Activated CD4-positive, alpha-beta T cell treated with anti-CD3 and anti-CD28 coated beads, Interleukin-2, Interleukin-6, amounts not matched to agents 100 ng/mL and 50 ng/mL, durations not matched to agents 16 hours and 8 hours (primary cell): Measurements from ENCODE around the gene ADAMTS12.

ENCODE experiments used
- DNase-seq: peaks from one replicate; pipeline ENCODE4 v3.0.0-alpha.2; 2020

Gene ADAMTS12

DNA sequence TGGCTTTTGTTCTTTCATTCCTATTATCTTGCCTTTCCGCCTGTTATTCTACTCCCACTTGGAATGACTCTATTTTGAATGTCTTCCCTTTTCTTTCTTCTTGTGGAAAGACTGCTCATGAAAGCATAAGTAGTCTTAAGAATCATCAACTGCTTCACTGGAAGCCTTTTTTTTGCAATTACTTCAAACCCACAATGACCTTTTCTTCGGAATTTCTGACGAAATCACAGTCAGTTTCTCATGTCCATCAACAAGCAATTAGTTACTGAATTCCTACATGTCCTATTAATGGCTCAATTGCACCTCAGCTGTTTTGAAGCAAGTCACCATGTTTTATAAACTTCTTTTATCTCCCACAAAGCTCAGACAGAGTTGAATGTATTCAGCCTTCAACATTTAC, 254.8 kb downstream of the ADAMTS12 start:
- no peak for DNase-seq

DNA sequence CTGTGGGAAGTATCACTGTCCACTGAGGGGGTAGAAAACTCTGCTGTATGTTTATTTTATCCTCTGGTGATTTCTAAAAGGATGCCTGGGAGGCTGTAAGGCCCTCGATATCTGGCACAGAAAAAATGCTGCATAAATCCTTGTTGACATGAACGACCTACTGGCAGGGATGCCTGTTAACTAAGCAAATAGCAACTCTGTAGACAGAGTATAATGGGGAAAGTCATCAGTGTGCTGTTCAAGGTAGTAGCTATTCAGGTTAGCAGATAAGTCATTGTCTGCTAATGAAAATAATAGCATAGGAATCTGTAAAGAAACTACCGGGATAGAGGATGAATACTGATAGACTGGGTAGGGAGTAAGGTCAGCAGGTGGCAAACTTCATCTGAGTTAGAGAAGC, 256.2 kb downstream of the ADAMTS12 start:
- DNase-seq, result no peak

DNA sequence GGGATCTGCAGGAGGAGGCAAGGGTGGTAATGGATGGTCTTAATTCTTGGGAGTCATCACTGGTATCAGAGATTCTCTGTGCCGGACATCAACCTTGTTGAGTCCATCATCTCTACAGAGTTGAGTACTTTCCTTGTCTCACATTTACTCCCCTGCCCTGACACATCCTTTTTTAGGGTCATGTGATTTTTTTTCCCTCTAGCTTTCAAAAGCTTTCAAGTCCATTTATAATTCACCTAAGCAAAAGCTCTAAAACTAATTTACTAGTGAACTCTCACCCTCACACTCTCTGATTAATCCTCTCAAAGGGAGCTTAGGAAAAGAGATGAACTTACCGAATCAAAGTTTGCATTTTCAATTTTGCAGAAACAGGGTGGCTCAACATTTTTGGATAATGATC, 258.1 kb downstream of the ADAMTS12 start:
- no peak for DNase-seq

DNA sequence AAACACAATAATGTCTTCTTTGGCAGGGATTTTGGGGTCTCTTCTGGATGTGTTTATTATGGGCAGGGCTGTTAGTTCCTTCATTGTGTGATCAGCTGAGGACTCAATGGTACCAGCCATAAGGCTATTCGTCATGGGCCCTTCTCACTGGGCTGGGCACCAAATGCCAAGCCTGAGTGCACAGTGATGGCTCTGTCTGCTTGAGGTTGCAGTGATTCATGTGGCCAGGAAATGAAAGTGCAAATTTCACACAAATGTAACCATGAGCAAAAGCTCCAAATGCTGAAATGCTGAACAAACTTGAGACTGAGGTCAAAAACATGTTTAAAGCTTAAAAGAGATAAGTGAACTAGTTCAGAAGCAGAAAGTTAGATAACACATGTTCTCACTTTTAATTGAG, 260.0 kb downstream of the ADAMTS12 start:
- no peak for DNase-seq

DNA sequence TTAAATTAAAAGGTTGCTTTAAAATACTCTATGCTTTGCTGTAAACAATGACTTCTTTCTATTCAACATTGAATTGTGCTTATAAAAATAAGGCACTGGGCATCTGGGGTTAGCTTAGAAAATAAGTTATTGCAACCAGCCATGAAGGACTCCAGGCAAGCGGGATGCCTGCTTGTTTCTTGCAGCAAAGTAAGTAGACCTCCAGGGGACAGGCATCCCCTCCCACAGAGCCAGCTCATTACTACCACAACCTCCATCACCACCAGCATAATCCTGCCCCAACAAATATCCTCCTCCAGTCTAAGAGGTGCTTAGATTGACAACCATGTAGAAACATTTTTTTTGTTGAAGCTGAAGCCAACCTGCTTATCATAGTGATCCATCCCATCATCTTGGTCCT, 260.7 kb downstream of the ADAMTS12 start:
- DNase-seq, result no peak

DNA sequence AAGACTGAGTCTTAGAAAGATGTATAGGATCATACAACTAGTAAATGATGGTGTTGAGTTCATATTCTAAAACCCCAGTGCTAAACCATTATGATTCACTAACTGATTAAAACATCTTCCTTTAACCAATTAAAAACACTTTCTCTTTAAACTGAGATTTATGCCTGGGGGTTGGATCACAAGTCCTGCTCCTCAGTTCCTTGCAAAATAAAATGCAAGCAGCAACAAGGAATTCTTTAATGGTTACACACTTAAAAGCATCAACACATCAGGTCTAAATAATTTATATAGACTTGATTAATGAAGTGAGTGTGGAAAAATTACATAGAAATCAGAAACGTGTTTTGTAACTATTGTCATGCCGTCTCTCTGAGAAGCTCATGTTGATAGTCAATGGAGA, 261.8 kb downstream of the ADAMTS12 start:
- no peak for DNase-seq

DNA sequence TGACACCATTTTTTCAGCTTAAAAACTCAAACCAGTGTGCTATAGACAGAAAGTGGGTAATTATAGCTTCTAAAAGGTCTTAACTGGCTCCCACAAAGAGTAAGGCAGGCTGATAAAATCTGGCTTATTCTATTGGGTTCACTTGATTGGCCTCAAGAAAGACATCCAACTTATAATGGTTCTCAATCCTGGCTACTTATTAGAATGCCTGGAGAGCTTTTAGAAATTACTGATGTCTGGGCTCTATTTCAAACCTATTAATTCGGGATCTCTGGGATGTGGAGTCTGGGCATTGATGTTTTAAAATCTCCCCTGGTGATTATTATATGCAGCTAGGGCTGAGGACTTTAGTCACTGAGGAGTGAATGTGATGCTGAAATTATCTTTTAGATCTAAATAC, 263.0 kb downstream of the ADAMTS12 start:
- no peak for DNase-seq

DNA sequence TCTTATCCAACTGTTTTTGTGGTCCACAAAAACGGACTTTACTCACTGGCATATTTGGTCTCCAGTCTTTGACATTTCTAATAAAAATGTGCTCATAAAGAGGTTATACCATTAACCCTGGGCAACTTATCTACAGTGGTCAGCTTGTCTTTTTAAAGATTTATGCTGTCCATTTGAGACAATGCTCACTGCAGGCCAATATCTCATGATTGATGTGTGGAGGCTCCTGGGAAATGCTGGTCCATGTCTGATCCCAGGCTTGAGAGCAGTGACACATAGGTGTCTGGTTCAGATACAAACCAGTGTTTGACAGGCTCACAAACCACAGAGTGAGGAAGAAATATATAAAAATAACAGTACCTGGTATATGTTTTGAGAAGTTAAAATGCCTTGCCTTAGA, 270.3 kb downstream of the ADAMTS12 start:
- DNase-seq, result no peak

DNA sequence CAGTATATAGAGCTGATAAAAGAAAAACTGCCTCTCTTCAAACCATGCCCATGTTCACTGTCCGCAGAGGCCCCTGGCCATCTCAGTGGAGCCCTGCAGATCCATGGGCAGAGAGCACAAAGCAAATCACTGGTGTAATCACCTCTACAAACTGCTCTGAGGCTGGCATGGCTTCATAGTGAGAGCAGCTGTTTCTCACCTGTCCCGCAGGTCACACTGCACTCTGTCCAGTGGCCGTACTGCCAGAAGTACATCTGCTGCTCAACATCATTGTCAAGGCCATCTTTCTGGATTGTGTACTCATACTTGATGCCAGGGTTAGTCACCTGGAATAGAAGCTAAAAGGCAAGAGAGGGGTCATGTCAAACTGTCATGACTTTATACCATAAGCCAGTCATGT, 277.8 kb downstream of the ADAMTS12 start:
- no peak for DNase-seq

DNA sequence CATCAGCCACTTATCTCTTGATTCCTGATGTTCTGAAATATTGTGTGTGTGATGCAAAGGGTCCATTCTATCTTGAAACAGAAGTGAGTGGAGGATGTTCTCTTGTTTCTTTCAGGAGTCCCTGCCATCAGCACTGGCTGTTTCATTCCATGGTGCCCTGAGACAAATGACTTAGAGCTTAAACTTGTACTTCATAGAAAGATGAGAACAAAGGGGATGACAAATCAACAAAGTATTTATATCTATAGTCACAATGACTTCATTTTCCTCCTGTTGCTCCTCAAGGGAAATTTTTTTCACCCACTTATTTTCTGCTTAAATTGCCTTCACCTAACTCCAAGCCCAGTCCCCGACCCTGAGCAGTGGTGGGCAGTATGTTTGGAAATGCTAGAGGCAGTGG, 279.4 kb downstream of the ADAMTS12 start:
- no peak for DNase-seq

DNA sequence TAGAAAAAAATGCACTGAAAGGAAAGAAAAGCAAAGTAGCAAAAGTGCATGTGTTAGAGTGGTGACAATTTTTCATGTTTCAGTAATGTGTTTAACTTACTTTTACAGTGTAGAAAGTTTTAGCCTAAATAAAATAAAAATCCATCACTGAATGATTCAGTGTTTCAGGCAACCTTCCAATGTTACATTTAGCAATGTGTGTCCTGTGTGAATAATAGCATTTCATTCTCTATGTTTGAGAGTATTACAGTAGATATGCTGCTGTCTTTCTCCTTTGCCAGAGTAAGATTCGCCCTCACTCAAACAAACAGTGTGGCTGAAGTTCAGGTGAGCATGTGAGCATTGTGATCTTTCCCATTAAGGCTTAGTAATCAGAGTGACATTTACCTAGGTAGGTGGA, 279.9 kb downstream of the ADAMTS12 start:
- DNase-seq, result no peak

DNA sequence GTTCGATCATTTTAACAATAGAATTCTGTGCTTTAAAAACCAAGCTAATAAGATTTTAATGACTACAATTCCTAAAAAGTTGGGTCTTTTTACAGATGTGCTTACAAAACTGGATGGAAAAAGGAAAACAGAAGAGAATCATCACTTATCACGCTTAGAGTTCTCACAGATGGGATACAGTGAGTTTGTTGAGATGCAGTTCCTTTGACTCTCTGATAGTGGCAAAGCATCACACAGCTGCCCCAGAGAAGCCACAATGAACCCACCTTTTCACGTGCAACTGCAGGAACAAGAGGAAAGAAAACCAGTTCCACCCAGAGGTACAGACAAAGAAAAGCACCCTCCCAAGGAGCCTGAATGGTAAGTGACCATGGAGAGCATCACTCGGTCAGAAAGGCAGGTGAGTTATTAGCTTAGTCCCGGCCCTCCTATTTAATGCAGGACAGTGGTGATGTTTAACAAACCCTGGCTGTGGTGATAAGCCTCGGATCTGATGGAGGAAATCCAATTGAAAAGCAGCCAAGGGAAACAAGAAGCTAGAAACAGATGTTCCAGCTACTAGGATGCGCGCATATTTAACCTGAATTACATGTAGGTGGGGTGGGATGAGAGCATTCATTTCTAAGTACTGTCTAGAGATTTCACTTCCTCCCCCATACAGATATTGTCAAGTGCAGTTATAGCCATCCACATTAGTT, 283.3 kb downstream of the ADAMTS12 start:
- DNase-seq, result no peak

DNA sequence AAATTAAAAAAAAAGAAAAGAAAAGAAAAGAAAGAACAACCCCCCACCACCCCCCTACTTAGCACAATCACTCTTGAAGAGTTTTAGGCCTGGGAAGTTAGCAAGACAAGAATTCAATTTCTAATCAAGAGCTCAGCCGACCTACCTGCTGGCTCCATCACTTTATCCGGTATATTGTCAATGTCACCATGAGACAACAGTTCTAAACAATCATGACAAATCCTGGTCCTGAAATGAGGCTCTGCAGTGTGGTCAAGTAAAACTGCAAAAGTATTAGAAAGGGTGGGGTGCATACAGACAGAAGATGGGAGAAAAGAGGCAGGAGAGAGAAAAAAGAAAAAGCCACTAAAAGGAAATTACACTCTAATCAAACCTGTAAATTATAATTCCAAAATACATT, 287.3 kb downstream of the ADAMTS12 start:
- DNase-seq, result no peak

DNA sequence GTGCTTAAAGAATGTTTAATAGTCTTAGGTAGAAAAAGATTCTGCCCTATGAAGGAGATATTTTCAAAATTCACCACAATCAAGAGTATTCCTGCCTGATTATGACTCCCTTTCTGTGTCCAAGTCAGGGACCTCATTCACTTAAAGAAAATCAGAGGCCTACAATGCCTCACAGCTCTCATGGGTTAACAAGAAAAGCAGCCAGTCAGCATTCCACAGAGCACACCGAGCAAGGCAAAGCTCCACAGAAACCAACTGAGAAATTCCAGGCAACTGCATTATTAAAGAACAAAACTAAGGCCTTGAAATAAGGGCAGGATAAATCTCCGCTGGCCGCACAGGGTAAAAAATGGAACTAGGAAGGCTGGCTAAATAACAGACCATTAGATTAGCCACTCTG, 289.9 kb downstream of the ADAMTS12 start:
- no peak for DNase-seq

DNA sequence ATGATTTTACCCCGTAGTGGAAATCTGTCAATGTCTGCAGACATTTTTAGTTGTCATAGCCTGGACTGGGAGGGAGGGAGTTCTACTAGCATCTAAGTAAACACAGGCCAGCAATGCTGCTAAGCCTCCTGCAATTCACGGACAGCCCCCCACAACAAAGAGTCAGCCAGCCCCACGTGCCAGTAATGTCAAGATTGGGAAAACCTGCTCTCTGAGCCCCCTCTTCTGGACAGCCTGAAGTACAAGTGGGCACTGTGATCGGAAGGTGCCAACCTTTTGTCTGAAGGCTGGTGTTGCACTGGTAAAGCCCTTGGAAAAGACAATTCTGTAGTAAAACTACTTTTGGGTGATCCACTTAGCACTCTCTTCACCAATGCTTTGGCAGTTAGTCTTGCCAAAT, 296.5 kb downstream of the ADAMTS12 start:
- no peak for DNase-seq

DNA sequence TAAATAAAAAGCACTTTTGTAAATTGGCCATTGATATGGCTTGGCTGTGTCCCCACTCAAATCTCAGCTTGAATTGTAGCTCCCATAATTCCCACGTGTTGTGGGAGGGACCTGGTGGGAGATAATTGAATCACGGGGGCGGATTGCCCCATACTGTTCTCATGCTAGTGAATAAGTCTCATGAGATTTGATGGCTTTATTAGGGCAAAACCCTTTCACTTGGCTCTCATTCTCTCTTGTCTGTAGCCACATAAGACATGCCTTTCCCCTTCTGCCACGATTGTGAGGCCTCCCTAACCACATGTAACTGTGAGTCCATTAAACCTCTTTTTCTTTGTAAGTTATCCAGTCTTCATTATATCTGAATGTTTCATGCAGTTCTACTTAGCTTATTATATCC, 297.8 kb downstream of the ADAMTS12 start:
- no peak for DNase-seq

DNA sequence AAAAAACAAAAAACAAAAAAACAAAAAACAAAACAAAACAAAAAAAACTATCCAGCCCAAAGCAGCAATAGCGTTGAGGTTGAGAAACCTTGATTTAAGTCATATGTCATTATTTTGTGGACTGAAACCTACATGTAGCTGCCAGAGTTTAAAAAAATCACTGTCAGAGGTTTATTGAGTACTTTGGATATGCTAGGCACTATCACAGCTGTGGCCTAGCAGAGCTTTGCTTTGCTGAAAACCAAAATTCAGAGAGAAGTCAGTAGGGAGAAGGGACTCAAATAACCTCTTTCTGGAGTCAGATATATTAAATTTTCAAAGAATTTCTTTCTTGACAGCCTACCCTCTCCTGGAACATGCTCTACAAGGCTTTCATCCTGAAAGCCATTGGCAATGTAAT, 299.5 kb downstream of the ADAMTS12 start:
- DNase-seq, result no peak

DNA sequence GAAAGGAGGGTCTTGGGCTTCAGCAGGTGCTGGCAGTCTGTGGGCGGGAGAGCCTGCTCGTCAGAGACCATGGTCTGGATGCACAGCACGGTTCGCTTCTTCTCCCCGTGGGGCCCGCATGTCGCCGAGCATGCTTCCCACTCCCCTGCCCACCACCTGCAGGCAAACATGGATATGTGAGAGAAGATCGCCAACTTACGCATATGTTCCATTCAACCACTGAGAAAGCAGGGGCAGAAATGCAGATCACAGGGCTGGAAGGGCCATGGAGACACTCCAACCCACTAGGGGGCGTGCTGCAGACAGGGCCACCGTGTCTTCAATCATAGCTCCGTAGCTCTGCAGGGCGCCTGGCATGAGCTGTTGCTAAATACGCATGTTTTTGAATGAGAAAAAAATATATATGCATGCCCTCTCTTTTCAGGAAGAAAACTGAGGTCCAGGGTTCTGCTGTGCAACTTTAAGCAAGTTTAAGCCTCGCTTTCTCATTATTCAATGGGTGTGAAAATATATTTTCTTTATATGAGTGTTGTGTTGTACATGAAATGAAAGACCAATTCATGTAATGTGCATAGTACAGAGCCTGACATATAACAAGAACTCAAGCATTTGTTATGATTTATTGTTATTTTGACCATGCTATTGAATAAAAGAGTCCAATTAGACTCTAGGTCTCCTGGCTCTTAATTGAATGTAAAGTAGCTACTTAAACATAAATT, 303.0 kb downstream of the ADAMTS12 start:
- peak; percentile 53 for DNase-seq

DNA sequence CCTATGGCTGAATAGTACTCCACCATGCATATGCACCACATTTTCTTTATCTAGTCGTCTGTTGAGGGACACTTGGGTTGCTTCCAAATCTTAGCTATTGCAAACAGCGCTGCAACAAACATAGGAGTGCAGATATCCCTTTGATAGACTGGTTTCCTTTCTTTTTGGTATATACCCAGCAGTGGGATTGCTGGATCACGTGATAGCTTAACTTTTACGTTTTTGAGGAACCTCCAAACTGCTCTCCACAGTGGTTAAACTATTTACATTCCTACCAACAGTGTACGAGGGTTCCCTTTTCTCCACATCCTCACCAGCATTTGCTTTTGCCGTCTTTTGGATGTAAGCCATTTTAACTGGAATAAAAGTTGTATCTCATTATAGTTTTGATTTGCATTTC, 308.5 kb downstream of the ADAMTS12 start:
- no peak for DNase-seq

DNA sequence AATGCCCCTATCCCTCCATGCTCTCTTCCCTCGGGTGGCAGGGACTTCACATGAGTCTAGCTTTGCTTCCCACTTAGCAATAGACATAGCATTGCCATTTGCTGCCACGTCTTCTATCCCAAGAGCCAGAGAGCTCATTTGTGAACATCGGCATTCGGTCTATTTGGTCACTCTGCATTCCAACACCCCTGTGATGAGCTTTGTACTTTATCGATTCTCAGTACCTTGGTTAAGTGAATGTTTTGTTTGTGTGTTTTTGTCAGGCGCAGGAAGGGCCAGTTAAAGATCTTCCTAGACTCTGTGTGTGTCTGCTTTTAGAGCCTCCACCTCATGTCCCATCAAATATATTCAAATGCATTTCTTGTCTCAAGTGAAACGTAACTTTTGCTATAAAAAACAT, 309.4 kb downstream of the ADAMTS12 start:
- no peak for DNase-seq

DNA sequence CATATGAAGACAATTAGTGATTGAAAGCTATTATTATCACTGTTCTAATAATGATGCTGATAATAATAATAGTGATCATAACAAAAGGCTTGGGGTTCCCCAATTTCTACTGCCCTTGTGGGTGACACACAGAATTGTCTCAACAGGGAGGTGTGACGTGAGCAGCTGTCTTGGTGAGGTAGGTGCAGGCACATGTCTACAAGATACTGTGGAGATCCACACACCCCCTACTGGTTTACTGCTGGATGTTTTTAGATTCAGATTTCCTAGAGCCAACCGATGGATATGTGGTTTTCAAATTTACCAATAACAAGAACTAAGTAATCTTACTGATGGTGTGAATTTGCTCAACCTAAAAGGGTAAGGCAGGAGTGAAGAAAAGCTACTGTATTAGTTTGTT, 312.0 kb downstream of the ADAMTS12 start:
- DNase-seq, result no peak

DNA sequence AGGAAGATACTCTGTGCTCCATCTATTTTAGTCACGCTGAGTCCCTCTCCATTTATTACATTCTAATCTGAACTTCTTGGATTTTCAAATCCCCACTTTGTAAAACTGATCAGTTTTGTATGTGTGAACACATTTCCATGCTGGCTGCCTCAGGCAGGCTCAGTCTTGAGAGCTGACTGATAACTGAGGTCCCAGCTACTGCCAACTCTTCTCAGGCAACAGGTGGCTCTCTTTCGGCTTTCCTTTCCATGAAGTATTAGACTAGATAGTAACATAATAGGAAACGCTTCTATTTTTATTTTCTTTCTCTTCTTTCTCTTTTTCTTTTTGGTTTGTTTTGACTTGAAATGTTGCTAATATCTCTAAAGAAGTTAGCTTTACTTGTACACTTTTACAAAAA, 312.6 kb downstream of the ADAMTS12 start:
- no peak for DNase-seq

DNA sequence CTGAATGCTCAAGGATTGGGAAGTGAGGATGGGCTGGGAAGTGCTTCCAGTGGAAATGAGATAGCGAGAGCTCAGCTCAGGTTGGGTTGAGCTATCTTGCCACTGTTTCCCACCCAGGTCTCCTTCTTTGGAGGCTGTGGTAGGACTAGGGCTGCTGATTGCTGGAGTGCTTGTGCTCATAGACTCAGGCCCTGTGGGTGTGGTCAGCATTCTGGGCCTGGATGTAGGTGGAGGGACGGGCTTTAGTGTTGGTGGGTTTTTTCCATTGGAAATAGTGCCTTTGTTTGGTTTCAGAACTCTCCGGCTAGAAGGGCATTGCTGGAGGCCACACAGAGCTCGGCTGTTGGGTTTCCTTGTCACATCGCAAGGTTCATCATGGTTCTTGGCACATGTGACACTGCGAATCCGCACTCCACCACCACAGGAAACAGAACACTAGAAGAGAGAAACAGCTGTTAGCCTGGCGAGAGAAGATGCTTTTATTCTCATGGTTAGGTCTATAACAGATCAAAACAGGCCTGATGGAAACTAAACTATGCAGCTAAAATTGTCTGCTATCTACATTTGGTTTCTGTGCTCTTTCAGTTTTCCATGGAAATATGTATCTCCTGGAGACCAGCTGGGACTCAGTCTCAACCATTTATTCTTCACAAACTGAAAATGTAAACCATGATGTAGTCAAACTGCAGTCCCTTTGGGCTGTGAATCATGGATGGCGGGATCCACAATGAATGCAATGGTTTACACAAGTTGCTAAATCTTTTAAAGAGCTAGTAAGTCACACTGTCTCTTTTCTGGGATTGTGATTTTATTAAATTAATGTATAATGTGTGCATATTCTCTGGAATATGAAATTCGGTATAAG, 314.8 kb downstream of the ADAMTS12 start:
- no peak for DNase-seq

DNA sequence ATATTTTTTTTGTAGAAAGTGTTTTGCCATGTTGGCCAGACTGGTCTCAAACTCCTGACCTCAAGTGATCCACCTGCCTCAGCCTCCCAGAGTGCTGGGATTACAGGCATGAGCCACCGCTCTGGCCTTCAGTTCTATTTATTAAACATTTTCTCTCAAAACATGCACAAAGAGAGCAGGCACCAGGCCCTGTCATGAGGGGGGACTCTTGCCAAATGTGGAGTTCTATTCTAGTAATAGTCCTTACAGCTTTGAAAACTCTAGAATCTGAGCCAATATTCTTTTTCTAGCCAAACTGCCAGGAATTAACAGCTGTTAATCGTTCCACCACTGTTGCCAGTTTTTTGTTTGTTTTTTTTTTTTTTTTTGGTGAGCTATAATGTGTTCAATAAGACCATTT, 326.5 kb downstream of the ADAMTS12 start:
- no peak for DNase-seq
